Measurements from ENCODE around the gene PCDH9. TPM values are rescaled to one million over a fixed set of nuclear protein-coding genes. Genes with fewer than 3 reads are reported as not detected.

The PCDH9 gene
- total RNA-seq, 4 donors from 2014 or later = 0.64 to 1.1 (median 0.82) TPM

DNA sequence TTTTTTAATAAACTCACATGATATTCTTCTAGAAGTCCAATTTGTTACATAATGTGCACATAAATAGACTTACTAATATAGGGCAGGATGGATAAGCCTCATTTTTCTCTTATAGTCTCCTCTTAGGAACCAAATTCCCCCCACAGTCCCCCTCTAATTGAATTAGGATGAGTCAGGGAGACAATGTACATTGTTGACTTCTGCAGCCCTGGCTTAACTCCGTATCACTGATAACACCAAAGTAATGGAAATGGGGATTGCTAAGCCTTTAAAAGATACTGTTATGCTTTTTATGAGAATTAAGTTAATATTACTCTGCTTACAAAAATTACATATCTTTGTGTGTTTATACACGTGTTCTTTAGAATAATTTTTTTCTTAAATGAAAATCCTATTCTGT lies 5.1 kb upstream of the PCDH9 start:
- WGBS = 69% methylated on average over 2 of the region's 2 CpGs
- H3K4me1 ChIP-seq = no peaks in the 10 kb centered on the region
- H3K27me3 ChIP-seq = no peaks in the 10 kb centered on the region
- no peak for TF ChIP-seq POLR2AphosphoS5 (IDR thresholded peaks at IDR 0.05)
- TF ChIP-seq, protein P1, sequence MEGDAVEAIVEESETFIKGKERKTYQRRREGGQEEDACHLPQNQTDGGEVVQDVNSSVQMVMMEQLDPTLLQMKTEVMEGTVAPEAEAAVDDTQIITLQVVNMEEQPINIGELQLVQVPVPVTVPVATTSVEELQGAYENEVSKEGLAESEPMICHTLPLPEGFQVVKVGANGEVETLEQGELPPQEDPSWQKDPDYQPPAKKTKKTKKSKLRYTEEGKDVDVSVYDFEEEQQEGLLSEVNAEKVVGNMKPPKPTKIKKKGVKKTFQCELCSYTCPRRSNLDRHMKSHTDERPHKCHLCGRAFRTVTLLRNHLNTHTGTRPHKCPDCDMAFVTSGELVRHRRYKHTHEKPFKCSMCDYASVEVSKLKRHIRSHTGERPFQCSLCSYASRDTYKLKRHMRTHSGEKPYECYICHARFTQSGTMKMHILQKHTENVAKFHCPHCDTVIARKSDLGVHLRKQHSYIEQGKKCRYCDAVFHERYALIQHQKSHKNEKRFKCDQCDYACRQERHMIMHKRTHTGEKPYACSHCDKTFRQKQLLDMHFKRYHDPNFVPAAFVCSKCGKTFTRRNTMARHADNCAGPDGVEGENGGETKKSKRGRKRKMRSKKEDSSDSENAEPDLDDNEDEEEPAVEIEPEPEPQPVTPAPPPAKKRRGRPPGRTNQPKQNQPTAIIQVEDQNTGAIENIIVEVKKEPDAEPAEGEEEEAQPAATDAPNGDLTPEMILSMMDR (IDR thresholded peaks at IDR 0.05) = no peak
- no peak for TF ChIP-seq EP300 (IDR thresholded peaks at IDR 0.05)
- no peak for TF ChIP-seq POLR2A (IDR thresholded peaks at IDR 0.05)
- no peaks in the 10 kb centered on the region for H3K9me3 ChIP-seq
- no peak overlapping the region for H3K27ac ChIP-seq
- no peak for DNase-seq (ENCODE audit: low spot score in 2 of 2)
- H3K36me3 ChIP-seq = no peaks in the 10 kb centered on the region
- H3K4me3 ChIP-seq = no peak overlapping the region

DNA sequence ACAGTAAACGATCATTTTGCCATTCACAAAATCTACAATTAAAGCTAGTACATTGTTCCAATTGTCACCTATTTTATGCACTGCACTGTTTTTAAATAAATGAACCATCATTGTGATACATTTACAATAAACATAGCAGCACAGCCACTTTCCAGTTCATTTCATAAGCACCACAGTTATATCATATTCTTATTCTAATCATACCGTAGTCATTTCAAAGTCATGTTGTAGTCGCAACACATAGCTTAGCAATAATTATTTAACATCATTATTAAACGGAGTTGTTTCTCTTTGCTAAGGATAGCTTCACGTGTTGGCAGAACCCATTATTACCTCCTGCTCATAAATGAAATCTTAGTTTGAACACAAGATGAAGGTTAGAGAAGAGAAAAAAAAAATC lies 2.2 kb upstream of the PCDH9 start:
- Histone ChIP-seq H3K36me3 (no peaks in the 10 kb centered on the region), H3K4me3 (no peak overlapping the region), H3K27me3 (peaks cover 14% of the 10 kb centered on the region), H3K27ac (no peak overlapping the region), H3K4me1 (peaks cover 9% of the 10 kb centered on the region), H3K9me3 (no peaks in the 10 kb centered on the region)
- TF ChIP-seq, protein P1 (IDR thresholded peaks at IDR 0.05) = no peak
- TF ChIP-seq EP300 (IDR thresholded peaks at IDR 0.05) (no peak), POLR2A (IDR thresholded peaks at IDR 0.05) (no peak), POLR2AphosphoS5 (IDR thresholded peaks at IDR 0.05) (no peak)
- no peak for DNase-seq (ENCODE audit: low spot score in 2 of 2)
- 81% methylated on average over 5 of the region's 5 CpGs for WGBS

DNA sequence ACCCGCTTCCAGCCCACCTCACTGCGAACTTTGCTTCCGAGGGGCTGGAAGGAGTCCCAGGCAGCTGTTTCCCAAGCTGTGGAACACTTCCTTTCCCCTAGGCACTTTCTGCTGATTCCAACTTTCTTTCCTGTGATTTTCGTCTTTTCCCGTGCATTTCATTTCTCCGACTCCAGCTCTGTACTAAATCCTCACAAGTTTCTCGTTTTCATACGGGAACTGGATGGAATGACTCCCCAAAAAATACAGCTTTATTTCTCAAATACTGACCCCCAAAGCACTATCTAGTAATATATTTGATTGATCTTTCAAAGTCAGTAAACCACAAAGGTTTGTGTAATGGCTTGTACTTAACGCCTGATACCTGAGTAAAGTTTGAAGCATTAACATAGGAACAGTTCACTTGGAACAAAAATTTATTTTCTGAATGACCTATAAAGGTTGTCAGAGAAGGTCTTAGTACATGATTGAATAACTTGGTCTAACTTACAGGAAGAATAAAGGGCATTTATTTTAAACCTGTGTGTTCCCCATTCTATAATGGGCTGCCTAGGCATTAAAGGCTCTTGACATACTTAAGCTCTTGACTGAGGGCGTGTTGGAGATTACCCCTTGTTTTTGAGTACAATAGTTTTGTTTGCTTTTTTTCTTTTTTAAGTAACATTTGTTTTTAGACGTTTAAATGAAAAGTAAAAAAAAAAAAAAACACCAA lies 1.3 kb upstream of the PCDH9 start:
- peaks cover 16% of the 10 kb centered on the region for H3K27me3 ChIP-seq
- no peak for DNase-seq (ENCODE audit: low spot score in 2 of 2)
- H3K36me3 ChIP-seq = no peaks in the 10 kb centered on the region
- peaks cover 9% of the 10 kb centered on the region for H3K4me1 ChIP-seq
- 6% methylated on average over 11 of the region's 11 CpGs for WGBS
- peak overlapping the region; percentile 79 for H3K27ac ChIP-seq
- no peak for TF ChIP-seq POLR2AphosphoS5 (IDR thresholded peaks at IDR 0.05)
- no peak for TF ChIP-seq POLR2A (IDR thresholded peaks at IDR 0.05)
- TF ChIP-seq, protein P1 (IDR thresholded peaks at IDR 0.05) = no peak
- no peak for TF ChIP-seq EP300 (IDR thresholded peaks at IDR 0.05)
- H3K9me3 ChIP-seq = no peaks in the 10 kb centered on the region
- H3K4me3 ChIP-seq = peak overlapping the region; percentile 86

DNA sequence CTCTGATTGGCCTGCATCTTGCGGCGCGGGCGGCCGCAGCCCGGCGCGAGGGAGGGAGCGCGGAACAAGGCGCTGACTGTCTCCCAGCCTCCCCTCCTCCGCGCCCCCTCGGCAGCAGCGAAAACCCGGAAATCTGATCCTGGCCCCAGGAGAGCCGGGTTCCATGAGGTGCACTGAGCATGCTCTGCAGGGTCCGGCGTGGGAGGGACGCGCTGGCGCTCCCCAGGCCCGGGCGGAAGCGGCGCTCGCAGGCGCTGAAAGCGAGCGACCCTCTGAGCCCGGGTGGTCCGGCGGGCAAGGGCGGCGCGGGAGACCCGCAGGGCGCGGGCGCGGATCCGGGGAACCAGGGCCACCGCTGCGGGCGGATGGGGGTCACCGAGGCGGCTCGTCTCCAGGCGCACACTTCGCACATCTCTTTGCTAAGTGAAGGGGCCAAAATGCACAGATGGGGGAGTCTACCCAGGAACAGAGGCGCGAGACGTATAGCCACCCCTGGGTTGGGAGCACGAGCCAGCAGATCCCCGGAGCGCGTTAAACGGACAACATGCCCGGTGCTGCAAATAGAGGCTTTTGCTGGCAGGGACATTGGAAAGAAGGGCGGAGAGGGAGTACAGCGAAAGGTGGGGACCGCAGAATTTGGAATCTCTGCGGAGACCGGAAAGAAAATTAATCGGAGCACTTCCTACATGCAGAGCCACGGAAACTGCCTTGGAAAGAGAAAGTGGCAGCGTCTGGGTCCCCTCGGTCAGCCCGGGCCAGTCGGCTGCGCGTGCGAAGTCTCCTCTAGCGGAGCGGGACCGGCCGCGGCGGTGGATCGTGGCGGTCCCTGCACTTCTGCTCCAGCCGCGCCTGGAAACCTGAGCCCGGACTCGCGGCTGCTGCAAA lies 510 bp upstream of the PCDH9 start:
- DNase-seq (ENCODE audit: low spot score in 2 of 2) = peak; percentile 94
- H3K36me3 ChIP-seq = no peaks in the 10 kb centered on the region
- no peaks in the 10 kb centered on the region for H3K9me3 ChIP-seq
- peak overlapping the region; percentile 86 for H3K4me3 ChIP-seq
- peaks cover 9% of the 10 kb centered on the region for H3K4me1 ChIP-seq
- H3K27ac ChIP-seq = peak overlapping the region; percentile 79
- peaks cover 16% of the 10 kb centered on the region for H3K27me3 ChIP-seq
- WGBS = under 1% methylated on average over 55 of the region's 86 CpGs
- TF ChIP-seq POLR2A (IDR thresholded peaks at IDR 0.05) (no peak), POLR2AphosphoS5 (IDR thresholded peaks at IDR 0.05) (no peak), EP300 (IDR thresholded peaks at IDR 0.05) (no peak)
- TF ChIP-seq, protein P1 (IDR thresholded peaks at IDR 0.05) = no peak

DNA sequence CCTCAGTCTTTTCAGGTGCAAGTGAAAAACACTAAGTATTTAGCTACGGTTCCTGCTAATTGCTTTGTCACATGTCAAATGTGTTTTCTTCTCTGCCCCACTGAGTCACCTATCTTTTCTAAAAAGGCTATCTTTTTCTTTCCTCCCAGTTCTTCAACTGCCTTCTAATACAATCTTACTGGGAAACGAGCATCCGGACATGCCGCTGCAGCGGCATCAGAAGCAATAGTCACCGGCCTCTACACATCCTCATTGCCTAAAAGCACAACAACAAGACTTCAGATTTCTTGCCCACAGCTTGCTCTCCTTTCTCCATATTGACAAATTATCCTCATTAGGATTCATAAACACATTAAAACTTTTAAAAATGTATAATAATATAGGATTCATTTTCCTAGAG lies 1.2 kb downstream of the PCDH9 start:
- H3K9me3 ChIP-seq = no peaks in the 10 kb centered on the region
- peaks cover 9% of the 10 kb centered on the region for H3K4me1 ChIP-seq
- H3K27me3 ChIP-seq = peaks cover 16% of the 10 kb centered on the region
- DNase-seq (ENCODE audit: low spot score in 2 of 2) = no peak
- no peaks in the 10 kb centered on the region for H3K36me3 ChIP-seq
- 15% methylated on average over 6 of the region's 6 CpGs for WGBS
- no peak for TF ChIP-seq POLR2A (IDR thresholded peaks at IDR 0.05)
- TF ChIP-seq EP300 (IDR thresholded peaks at IDR 0.05) = no peak
- TF ChIP-seq POLR2AphosphoS5 (IDR thresholded peaks at IDR 0.05) = no peak
- TF ChIP-seq, protein P1 (IDR thresholded peaks at IDR 0.05) = no peak
- no peak overlapping the region for H3K27ac ChIP-seq
- H3K4me3 ChIP-seq = peak overlapping the region; percentile 86

Measured in suprapubic skin (tissue), 4 donors.